Body of pancreas (tissue), 4 donors: Measurements from ENCODE around the gene PDCD2L. TPM values are rescaled to one million over a fixed set of nuclear protein-coding genes. Genes with fewer than 3 reads are reported as not detected.
A peak's percentile ranks its signal among the peaks of the same experiment; 100 is the strongest.
"Not testable (repeated sequence)": the region's sequence is repeated elsewhere in the genome, so short reads cannot be mapped to it uniquely, and the experiment has no call there.

Experiments used
- ATAC-seq: fragments of 150-250 bp; one replicate; pipeline ENCODE4 v1.9.1; 2016
- DNase-seq, 4 donors: peaks; one replicate each; pipeline ENCODE4 v3.0.0-alpha.2; 2019
- H3K27ac ChIP-seq, 4 donors: fragments of 200-600 bp; sonication (generic); 1 replicate in 3 of 4; 2 replicates in 1 of 4; pipeline versions ENCODE4 v1.5.1 to v1.6.1; 2016 to 2019; ENCODE audit warnings: mild to moderate bottlenecking in 1 of 4, mixed read lengths in 1 of 4, moderate library complexity in 1 of 4
- H3K27me3 ChIP-seq, 2 donors: fragments of 200-600 bp; sonication (generic); one replicate each; pipeline ENCODE4 v1.6.0; 2016; ENCODE audit warnings: mild to moderate bottlenecking in 1 of 2
- H3K36me3 ChIP-seq, 2 donors: fragments of 200-600 bp; sonication (generic); replicated peaks in 1 of 2; 2 replicates each; pipeline ENCODE4 v1.5.1; 2016; ENCODE audit warnings: low read depth in 2 of 2; ENCODE audit not compliant: insufficient read depth in 1 of 2
- H3K4me1 ChIP-seq: fragments of 200-600 bp; sonication (generic); one replicate; pipeline ENCODE4 v1.6.0; 2016
- H3K4me3 ChIP-seq, 2 donors: fragments of 200-600 bp; sonication (generic); 1 replicate in 1 of 2; 2 replicates in 1 of 2; pipeline ENCODE4 v1.5.1; 2016 to 2019
- H3K9me3 ChIP-seq, 3 donors: fragments of 200-600 bp; sonication (generic); 1 replicate in 2 of 3; 2 replicates in 1 of 3; pipeline ENCODE4 v1.5.1; 2016
- POLR2A ChIP-seq, 3 donors: fragments of 450-650 bp; IDR thresholded peaks; one replicate each; pipeline ENCODE4 v1.6.1; 2016; ENCODE audit warnings: antibody characterized with exemption in 3 of 3, mild to moderate bottlenecking in 2 of 3
- WGBS, 2 donors: methylation state at CpG; one replicate each; pipeline ENCODE4 v1.1.5; 2017; 5-methylcytosine and 5-hydroxymethylcytosine counted together
- intact Hi-C: fragments of 100-400 bp; cut with DNase I; formaldehyde crosslinking; loops from one replicate; pipeline ENCODE4 v1.15.1; 2023
- total RNA-seq, 2 donors: library from RNA; depleted of rRNA; stranded (reverse); fragments of >200 nt; gene quantifications; one replicate each; pipeline ENCODE4 v1.1.0, GENCODE V29; 2016
- TF ChIP-seq, protein P1 (sequence below), 7 experiments: fragments of 450-650 bp in 4 of 7; fragments of 200-600 bp in 3 of 7; sonication (generic) in 3 of 7; IDR thresholded peaks; one replicate each; pipeline ENCODE4 v1.5.1; 2016 to 2019; ENCODE audit warnings: antibody characterized with exemption in 7 of 7

PDCD2L gene
- total RNA-seq, 2 donors from 2014 or later = 13.2 to 45.5 TPM

DNA sequence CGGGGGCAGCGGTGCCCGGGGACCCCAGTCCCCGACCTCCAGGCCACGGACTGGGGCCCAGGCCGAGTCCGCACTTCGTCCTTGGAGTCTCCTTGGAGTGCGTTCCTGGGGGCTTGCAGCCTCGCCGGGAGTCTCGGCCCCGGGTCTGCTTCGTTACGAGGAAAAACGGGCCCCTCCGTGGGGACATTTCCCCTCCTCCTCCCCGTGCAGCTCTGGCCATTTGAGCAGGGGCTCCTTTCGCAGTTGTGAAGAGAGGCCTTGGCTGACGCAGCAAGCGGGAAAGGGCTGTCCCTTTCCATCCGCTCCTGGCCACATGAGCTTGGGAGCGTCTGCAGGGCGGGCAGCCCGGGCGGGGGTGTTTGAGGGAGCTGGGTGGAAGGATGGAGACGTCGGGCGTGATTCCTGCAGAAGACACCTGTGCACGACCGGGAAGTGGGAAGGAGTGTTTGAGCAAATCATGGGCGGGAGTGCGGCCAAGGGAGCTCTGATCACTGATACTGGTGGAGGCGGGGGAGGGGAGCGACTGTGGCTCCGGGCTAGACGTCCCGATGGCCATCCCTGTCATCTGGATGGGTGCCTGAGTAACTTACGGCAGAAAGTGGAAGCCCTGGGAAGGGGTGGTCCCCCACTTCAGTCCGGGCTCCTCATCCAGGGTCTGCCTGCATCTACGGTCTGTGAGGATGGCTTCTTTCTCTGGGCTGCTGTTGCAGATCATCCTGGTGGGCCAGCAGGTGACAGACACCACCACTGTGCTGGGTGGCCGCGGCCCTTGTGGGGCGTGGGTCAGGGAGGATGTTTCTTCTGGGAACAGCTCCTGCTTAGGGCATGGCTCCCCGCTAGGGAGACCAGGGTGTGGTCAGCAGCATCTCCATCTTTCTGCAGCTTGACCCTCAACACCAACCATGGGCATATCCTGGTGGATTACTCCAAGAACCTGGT, 38.5 kb upstream of the PDCD2L start:
- 7 to 14% methylated on average over 20 to 44 of the region's 45 CpGs for WGBS, 2 donors
- Histone ChIP-seq H3K36me3 (peaks cover 0 to 6% of the 10 kb centered on the region in 2 donors), H3K4me1 (peaks cover 21% of the 10 kb centered on the region), H3K27me3 (no peaks in the 10 kb centered on the region), H3K27ac (peak overlapping the region in 3 of 4 donors; percentile 69 to 78 (median 76)), H3K4me3 (peak overlapping the region; percentile 73 to 91), H3K9me3 (no peaks in the 10 kb centered on the region)
- intact Hi-C loops = no loop called here
- TF ChIP-seq, protein P1, sequence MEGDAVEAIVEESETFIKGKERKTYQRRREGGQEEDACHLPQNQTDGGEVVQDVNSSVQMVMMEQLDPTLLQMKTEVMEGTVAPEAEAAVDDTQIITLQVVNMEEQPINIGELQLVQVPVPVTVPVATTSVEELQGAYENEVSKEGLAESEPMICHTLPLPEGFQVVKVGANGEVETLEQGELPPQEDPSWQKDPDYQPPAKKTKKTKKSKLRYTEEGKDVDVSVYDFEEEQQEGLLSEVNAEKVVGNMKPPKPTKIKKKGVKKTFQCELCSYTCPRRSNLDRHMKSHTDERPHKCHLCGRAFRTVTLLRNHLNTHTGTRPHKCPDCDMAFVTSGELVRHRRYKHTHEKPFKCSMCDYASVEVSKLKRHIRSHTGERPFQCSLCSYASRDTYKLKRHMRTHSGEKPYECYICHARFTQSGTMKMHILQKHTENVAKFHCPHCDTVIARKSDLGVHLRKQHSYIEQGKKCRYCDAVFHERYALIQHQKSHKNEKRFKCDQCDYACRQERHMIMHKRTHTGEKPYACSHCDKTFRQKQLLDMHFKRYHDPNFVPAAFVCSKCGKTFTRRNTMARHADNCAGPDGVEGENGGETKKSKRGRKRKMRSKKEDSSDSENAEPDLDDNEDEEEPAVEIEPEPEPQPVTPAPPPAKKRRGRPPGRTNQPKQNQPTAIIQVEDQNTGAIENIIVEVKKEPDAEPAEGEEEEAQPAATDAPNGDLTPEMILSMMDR (IDR thresholded peaks at IDR 0.05) = no peak
- peak in 1 of 3 donors; percentile 22 for TF ChIP-seq POLR2A (IDR thresholded peaks at IDR 0.05)
- peak; percentile 49 for ATAC-seq
- DNase-seq = peak; percentile 36 to 68 (median 50)

DNA sequence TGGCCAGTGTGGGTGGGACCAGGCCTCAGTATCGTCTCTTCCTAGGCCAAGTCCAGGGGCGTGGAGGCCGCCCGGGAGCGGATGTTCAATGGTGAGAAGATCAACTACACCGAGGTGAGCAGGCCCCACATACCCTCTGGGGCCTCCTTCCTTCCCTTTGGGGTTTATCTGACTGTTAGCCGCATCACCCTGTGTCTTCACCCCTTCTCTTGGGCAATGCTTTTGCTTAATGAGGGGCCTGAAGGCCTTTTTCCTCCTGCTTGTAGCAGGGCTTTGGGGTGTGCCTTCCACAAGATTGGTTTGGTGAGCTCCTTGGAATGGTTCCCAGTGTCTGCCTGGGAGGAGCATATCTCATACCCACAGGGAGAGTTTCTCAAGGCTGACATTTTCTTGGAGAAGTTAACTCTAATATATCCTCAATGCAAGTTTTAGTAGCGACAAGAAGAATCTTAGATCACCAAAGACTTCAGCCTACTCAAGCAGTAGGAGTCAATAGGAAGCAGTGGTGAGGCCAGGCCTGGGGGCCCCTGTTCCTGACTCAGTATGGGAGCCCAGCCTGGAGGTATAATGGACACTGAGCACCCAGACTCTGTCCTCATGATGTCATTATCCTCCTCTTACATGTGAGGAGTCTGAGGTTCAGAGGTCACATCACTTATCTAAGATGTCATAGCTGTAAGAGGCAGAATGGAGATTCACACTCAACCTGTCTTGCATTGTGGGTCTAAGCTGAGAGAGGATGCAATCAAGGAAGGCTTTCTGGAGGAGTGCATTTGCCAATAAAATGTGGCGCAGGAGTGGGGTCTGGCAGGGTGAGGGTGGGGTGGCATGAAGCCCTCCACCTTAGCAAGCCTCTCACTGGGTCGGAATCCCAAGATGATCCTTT, 37.2 kb upstream of the PDCD2L start:
- Histone ChIP-seq H3K4me1 (peaks cover 21% of the 10 kb centered on the region), H3K4me3 (no peak overlapping the region), H3K36me3 (peaks cover 0 to 8% of the 10 kb centered on the region in 2 donors), H3K27ac (no peak overlapping the region), H3K27me3 (no peaks in the 10 kb centered on the region), H3K9me3 (no peaks in the 10 kb centered on the region)
- ATAC-seq = no peak
- TF ChIP-seq, protein P1 (IDR thresholded peaks at IDR 0.05) = no peak
- no peak for TF ChIP-seq POLR2A (IDR thresholded peaks at IDR 0.05)
- WGBS, 2 donors = 88 to 89% methylated on average over 2 to 10 of the region's 10 CpGs
- intact Hi-C loops = no loop called here
- no peak for DNase-seq

DNA sequence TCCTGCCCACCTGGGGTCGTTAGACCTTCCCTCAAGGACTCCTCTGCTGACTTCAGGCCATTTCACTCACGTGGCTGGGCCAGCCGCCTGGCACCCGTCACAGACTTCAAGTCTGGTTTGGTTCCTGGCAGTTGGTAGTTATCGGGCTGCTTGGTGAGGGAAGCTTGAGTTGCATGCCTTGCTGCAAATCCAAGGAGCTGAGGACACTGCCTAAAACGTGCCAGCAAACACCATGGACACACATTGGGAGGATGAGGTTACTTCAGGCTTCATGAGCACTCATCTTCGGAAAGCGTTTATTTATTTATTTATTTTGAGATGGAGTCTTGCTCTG, 36.6 kb upstream of the PDCD2L start:
- ATAC-seq (no peak), DNase-seq (no peak)
- no peaks in the 10 kb centered on the region for H3K9me3 ChIP-seq
- intact Hi-C loops = no loop called here
- TF ChIP-seq, protein P1 (IDR thresholded peaks at IDR 0.05) = no peak
- TF ChIP-seq POLR2A (IDR thresholded peaks at IDR 0.05) = no peak
- H3K27me3 ChIP-seq = no peaks in the 10 kb centered on the region
- H3K4me1 ChIP-seq = peaks cover 21% of the 10 kb centered on the region
- H3K27ac ChIP-seq = no peak overlapping the region
- 81 to 83% methylated on average over 7 to 8 of the region's 8 CpGs for WGBS, 2 donors
- peaks cover 0 to 8% of the 10 kb centered on the region in 2 donors for H3K36me3 ChIP-seq
- no peak overlapping the region for H3K4me3 ChIP-seq

DNA sequence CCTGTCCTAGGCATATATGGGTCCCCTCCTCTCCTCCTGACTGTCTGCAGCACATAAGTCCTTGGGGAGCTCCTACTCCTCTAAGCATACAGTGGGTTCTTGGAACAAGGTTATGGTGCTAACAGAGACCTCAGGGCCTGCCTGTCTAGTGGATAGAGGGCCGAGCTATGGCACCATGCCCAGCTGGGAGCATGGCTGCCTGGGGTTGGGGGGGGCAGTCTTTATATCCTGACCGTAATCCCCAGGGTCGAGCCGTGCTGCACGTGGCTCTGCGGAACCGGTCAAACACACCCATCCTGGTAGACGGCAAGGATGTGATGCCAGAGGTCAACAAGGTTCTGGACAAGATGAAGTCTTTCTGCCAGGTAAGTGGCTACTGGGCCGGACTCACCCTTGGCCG, 35.9 kb upstream of the PDCD2L start:
- WGBS, 2 donors = 84 to 85% methylated on average over 6 to 9 of the region's 10 CpGs
- H3K4me3 ChIP-seq = no peak overlapping the region
- no peaks in the 10 kb centered on the region for H3K9me3 ChIP-seq
- H3K36me3 ChIP-seq = peaks cover 0 to 8% of the 10 kb centered on the region in 2 donors
- H3K4me1 ChIP-seq = peaks cover 21% of the 10 kb centered on the region
- intact Hi-C loops = no loop called here
- DNase-seq (no peak), ATAC-seq (no peak)
- H3K27me3 ChIP-seq = no peaks in the 10 kb centered on the region
- TF ChIP-seq POLR2A (IDR thresholded peaks at IDR 0.05) = no peak
- TF ChIP-seq, protein P1 (IDR thresholded peaks at IDR 0.05) = no peak
- no peak overlapping the region for H3K27ac ChIP-seq

DNA sequence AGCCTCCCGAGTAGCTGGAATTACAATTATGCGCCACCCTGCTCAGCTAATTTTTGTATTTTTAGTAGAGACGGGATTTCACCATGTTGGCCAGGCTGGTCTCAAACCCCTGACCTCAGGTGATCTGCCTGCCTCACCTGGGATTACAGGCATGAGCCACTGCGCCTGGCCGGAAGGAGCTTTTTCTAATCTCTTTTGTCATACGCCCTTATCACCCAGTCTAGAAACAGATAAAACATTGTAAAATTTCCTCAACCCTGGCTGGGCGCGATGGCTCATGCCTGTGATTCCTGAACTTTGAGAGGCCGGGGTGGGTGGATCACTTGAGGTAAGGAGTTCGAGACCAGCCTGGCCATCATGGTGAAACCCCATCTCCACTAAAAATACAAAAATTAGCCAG, 35.0 kb upstream of the PDCD2L start:
- H3K27ac ChIP-seq, H3K27me3 ChIP-seq, H3K4me3 ChIP-seq, H3K36me3 ChIP-seq, H3K9me3 ChIP-seq, ATAC-seq, DNase-seq, intact Hi-C loops: not testable (repeated sequence)
- WGBS, 2 donors = 86 to 95% methylated on average over 10 of the region's 10 CpGs
- H3K4me1 ChIP-seq = peaks cover 21% of the 10 kb centered on the region
